ENCODE measurements around the gene IL1B.

IL1B gene

GRCh38 chr2:112782234-112782799 is 54.3 kb downstream of the IL1B start:
- no peak for DNase-seq (ENCODE audit: low read depth, low spot score)

Measured in ELF-1 (cell line).